ENCODE data around the gene GPS2.

DNA sequence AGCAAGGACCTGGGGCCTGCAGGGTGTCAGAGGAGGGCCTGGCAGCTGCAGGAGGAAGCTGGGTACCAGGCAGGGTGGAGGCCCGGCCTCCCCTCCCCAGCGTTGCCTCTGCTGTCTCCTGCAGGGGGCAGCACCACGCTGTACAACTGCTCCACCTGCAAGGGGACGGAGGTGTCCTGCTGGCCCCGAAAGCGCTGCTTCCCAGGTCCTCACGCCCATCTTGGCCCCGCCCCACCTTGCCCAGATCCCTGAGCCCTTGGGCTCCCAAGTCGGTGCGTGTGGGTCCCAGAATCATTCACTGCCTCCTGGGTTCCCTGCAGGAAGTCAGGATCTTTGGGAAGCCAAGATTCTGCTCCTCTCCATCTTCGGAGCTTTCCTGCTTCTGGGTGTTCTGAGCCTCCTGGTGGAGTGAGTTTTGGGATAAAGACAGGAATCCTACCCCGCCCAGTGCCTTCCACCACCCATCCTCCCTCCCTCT lies 41.0 kb upstream of the GPS2 start:
- no peak for TF ChIP-seq EZH2 (IDR thresholded peaks at IDR 0.05; ENCODE audit: borderline replicate concordance, low read length)
- TF ChIP-seq, protein P1, sequence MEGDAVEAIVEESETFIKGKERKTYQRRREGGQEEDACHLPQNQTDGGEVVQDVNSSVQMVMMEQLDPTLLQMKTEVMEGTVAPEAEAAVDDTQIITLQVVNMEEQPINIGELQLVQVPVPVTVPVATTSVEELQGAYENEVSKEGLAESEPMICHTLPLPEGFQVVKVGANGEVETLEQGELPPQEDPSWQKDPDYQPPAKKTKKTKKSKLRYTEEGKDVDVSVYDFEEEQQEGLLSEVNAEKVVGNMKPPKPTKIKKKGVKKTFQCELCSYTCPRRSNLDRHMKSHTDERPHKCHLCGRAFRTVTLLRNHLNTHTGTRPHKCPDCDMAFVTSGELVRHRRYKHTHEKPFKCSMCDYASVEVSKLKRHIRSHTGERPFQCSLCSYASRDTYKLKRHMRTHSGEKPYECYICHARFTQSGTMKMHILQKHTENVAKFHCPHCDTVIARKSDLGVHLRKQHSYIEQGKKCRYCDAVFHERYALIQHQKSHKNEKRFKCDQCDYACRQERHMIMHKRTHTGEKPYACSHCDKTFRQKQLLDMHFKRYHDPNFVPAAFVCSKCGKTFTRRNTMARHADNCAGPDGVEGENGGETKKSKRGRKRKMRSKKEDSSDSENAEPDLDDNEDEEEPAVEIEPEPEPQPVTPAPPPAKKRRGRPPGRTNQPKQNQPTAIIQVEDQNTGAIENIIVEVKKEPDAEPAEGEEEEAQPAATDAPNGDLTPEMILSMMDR (IDR thresholded peaks at IDR 0.05; ENCODE audit: low read length), result peak; percentile 89
